22Rv1 (cell line): ENCODE data around the gene SWAP70.
A peak's percentile ranks its signal among the peaks of the same experiment; 100 is the strongest.

Experiments used
- H3K27ac ChIP-seq: fragments of 450-650 bp; 2 replicates; pipeline ENCODE4 v1.5.1; 2017
- CTCF ChIP-seq: fragments of 450-650 bp; IDR thresholded peaks from 2 replicates; pipeline ENCODE4 v1.5.1; 2017; ENCODE audit warnings: mild to moderate bottlenecking
- ZFX ChIP-seq: fragments of 450-650 bp; IDR thresholded peaks from 2 replicates; pipeline ENCODE4 v1.6.1; 2017; ENCODE audit warnings: antibody characterized with exemption, borderline replicate concordance

SWAP70 gene

GRCh38 chr11:9765320-9766101, 101.6 kb downstream of the SWAP70 start:
- no peak for TF ChIP-seq CTCF

GRCh38 chr11:9769621-9770020, 105.7 kb downstream of the SWAP70 start:
- H3K27ac ChIP-seq = no peak overlapping the region
- TF ChIP-seq ZFX = no peak
- TF ChIP-seq CTCF = no peak

More at GRCh38 chr11:9765320-9766101, 101.6 kb downstream of the SWAP70 start:
- H3K27ac ChIP-seq = no peak overlapping the region

- H3K27ac ChIP-seq = no peak overlapping the region
- no peak for TF ChIP-seq CTCF
- no peak for TF ChIP-seq ZFX
Observed at GRCh38 chr11:9771071-9771511, 107.2 kb downstream of the SWAP70 start.

- TF ChIP-seq CTCF (no peak), ZFX (no peak)
- no peak overlapping the region for H3K27ac ChIP-seq
Observed at GRCh38 chr11:9772218-9772617, 108.3 kb downstream of the SWAP70 start.

- no peak overlapping the region for H3K27ac ChIP-seq
- TF ChIP-seq CTCF = no peak
- TF ChIP-seq ZFX = no peak
Observed at GRCh38 chr11:9773524-9773923, 109.6 kb downstream of the SWAP70 start.

GRCh38 chr11:9774109-9774508, 110.2 kb downstream of the SWAP70 start:
- TF ChIP-seq CTCF (no peak), ZFX (no peak)
- H3K27ac ChIP-seq = no peak overlapping the region

GRCh38 chr11:9774591-9775397, 110.9 kb downstream of the SWAP70 start:
- H3K27ac ChIP-seq = 0 out of 2 replicates have a peak overlapping the region, but pooled peaks have one; percentile 22
- TF ChIP-seq ZFX (no peak), CTCF (no peak)
